GM23338 (cell line): Measurements from ENCODE around the gene CLCN6.

ENCODE experiments used
- CREB1 ChIP-seq: fragments of 250-450 bp; sonication (Bioruptor Pico); IDR thresholded peaks from 2 replicates; pipeline ENCODE4 v1.5.0; 2020; ENCODE audit warnings: low read depth, mild to moderate bottlenecking, moderate library complexity
- CTCF ChIP-seq, 2 experiments: fragments of 200-600 bp in 1 of 2; sonication (generic) in 1 of 2; conservative IDR thresholded peaks; 2 replicates each; pipeline versions ENCODE4 v1.5.1 to v1.6.1; 2016 to 2017; ENCODE audit warnings: antibody characterized with exemption in 2 of 2, low read depth in 2 of 2, mild to moderate bottlenecking in 2 of 2, moderate library complexity in 1 of 2
- ETS1 ChIP-seq: IDR thresholded peaks from 2 replicates; pipeline ENCODE4 v1.6.1; 2016; ENCODE audit warnings: antibody characterized with exemption
- EZH2 ChIP-seq: fragments of 200-600 bp; sonication (generic); IDR thresholded peaks from one replicate; pipeline ENCODE4 v1.8.0; 2017; ENCODE audit warnings: antibody characterized with exemption, mild to moderate bottlenecking, low read depth; ENCODE audit not compliant: unreplicated experiment
- EZH2phosphoT487 ChIP-seq: fragments of 200-600 bp; sonication (generic); IDR thresholded peaks from one replicate; pipeline ENCODE4 v1.8.1; 2018; ENCODE audit warnings: antibody characterized with exemption; ENCODE audit not compliant: unreplicated experiment
- NANOG ChIP-seq: IDR thresholded peaks from 2 replicates; pipeline ENCODE4 v1.6.1; 2016; ENCODE audit warnings: antibody characterized with exemption, borderline replicate concordance
- POLR2AphosphoS5 ChIP-seq: IDR thresholded peaks from 2 replicates; pipeline ENCODE4 v1.6.1; 2016; ENCODE audit warnings: antibody characterized with exemption, low read depth
- REST ChIP-seq: IDR thresholded peaks from one replicate; pipeline ENCODE4 v1.6.1; 2018; ENCODE audit warnings: antibody characterized with exemption; ENCODE audit not compliant: unreplicated experiment
- STAT1 ChIP-seq: IDR thresholded peaks from one replicate; pipeline ENCODE4 v1.6.1; 2016; ENCODE audit warnings: antibody characterized with exemption; ENCODE audit not compliant: unreplicated experiment

GRCh38 chr1:11774753-11775152 is 31.2 kb upstream of the CLCN6 start:
- TF ChIP-seq CTCF (conservative IDR thresholded peaks at IDR 0.05; ENCODE audit: low read depth in 2 of 2) (no peak), STAT1 (no peak), POLR2AphosphoS5 (no peak), EZH2 (no peak), ETS1 (no peak), CREB1 (CRISPR knock-in tag) (no peak), EZH2phosphoT487 (no peak), REST (no peak), NANOG (no peak)
